ENCODE results near the gene SRP72.

Gene SRP72

DNA sequence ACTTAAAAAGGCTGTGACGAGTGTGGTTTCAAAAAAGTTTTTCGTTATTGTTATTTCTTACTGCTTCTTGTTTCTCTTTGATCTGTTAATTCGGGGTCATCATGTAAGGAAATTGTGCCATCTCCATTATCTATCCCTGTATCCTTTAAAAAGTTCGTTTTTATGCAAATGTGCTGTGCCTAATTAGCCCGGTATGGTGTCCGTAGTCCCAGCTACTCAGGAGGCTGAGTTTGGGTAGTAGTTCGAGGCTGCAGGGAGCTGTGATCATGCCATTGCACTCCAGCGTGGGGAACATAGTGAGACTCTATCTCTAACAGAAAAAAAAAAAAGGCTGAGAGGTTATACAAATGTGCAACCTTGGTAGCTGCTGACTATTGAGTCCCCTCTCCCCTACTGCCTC is 83.2 kb downstream of the SRP72 start:
- FAIRE-seq: no peak

- no peak for FAIRE-seq
Observed at GRCh38 chr4:56551516-56551915, 84.1 kb downstream of the SRP72 start.

GRCh38 chr4:56552273-56552672 is 84.9 kb downstream of the SRP72 start:
- FAIRE-seq: no peak
